ENCODE results near the gene FBXO5.

FBXO5 gene

DNA sequence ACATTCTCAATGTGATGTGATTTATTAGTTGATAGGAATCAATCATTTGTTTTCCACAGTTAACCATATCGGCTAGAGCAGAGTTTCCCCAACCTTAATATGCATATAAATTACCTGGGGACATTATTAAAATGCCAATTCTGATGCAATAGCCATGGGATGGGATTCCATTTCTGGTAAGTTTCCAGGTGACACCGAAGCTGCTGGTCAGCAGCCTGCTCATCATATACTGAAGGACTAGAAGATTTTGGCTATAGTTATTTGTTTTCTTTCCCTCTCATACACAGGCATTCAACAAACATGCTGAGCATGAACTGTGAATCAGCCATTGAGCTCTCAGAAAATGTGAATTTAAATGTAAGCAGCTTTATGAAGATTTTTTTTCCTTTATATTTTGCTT lies 35.8 kb downstream of the FBXO5 start:
- no peak for DNase-seq

DNA sequence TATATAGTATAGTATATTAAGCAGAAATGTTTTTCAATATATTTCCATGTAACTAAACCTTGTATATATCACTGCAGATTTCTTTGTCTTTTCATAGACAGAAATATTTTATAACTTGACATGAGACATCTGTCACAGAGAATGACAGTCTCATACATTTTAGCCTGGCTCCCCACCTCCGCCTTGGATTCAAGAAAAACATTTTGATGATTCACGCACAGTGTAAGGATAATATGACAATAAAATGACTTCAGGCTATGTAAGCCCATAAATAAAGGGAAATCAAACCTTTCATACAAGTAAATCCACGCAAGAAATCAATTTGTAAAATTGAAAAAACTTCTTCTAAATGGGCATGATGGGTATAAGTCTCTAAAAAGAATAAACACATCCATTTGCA lies 36.4 kb downstream of the FBXO5 start:
- DNase-seq: no peak

DNA sequence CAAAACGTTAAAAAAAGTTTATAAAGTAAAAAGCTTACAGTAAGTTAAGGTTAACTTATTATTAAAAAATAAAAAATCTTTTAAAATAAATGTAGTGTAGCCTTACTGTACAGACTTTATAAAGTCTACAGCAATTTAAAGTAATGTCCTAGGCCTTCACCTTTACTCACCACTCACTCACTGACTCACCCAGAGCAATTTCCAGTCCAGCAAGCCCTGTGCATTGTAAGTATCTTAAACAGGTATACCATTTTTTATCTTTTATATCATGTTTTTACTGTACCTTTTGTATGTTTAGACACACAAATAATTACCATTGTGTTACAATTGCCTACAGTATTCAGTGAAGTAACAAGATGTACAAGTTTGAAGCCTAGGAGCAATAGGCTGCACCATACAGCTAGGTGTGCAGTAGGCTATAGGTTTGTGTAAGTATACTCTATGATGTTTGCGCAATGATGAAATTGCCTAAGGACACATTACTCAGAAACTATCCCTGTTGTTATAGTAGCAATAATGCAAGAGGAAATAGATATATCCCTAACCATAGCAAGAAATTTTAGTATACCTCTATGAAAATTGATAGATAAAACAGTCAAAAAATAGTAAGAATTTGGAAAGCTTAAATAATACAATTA lies 39.5 kb downstream of the FBXO5 start:
- no peak for DNase-seq

DNA sequence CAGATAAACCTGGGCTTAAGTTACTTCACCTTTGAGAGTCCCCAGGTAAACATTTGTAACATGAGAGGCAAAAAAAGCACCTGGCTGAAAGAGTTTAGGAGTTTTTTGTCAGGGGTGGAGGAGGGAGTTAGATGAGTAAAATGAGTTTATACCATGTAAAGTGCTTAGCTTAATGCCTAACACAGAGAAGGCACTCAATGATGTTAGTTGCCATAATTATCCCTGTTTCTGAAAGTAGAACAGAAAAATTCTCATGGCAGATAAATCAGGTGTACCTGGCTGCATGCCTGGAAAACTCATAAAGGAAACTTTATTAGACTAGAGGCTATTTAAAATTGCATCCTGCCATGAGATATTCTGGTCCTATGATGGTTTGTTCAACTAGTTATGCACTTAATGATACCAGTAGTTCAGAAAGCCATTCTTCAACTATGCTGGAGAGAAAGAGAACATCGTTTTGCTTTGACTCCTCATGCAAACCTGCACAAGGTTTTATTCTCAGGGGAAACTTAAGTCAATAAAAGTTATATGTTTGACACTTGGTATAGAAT lies 40.4 kb downstream of the FBXO5 start:
- no peak for DNase-seq

DNA sequence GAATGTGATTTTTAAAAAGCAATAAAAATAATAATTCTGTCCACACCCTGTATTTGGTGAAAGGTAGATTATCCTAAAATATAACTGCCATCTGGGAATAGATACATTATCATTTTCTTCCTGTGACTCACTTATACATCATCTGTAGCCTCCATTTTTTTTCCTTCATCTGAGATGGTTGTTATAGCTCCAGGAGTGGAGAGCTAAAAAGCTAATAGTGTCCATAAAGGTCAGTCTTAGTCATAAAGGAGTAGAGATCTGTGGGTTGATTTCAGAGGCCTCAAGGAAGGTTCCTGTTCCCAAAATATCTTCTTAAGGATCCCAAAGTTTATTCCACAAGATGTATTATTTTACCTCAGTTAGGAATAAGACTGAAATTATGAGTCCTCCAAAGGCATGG lies 41.1 kb downstream of the FBXO5 start:
- no peak for DNase-seq

DNA sequence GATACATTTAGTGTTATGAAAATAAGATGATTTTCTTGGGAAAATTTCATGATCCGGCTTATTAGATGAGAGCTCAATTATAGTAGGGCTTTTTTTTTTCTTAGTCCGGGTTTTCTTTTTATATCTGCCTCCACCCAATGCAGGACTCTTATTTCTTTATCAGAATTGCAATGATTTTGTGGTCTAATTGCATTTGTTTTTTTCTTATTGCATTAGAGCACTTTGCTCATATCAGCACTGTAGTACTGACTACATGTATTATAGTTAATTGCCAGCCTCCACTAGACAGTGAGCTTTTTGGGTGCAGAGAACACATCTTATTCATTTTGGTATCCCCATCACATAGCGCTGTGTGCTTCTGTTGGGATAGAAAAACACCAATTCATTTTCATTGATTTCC lies 50.0 kb downstream of the FBXO5 start:
- DNase-seq: no peak

DNA sequence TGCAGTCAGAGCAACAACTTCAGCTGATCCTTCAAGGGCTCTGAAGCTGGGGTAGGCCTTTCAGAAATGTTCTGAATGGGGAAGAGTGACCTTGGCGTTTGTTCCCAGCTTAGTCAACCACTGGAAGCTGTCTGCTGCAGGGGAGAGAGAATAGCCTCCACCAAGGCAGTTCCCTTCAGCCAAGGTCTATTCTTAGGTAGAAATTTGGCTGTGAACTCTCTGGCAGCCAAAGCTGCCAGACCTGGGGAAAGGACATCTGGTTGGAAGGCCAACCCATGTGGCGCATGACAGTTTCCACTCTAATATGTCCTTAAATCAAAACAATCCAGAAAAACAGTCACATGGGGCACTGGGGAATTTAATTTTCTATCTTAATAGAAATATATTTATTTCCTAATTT lies 60.1 kb downstream of the FBXO5 start:
- no peak for DNase-seq

All from GOT3 (cell line).